ENCODE measurements around the gene CMTM6. TPM values are rescaled to one million over a fixed set of nuclear protein-coding genes. Genes with fewer than 3 reads are reported as not detected.
A peak's percentile ranks its signal among the peaks of the same experiment; 100 is the strongest.
"Not testable (repeated sequence)": the region's sequence is repeated elsewhere in the genome, so short reads cannot be mapped to it uniquely, and the experiment has no call there.

The CMTM6 gene, protein sequence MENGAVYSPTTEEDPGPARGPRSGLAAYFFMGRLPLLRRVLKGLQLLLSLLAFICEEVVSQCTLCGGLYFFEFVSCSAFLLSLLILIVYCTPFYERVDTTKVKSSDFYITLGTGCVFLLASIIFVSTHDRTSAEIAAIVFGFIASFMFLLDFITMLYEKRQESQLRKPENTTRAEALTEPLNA
- 63.6 and 90.6 TPM in 2 replicates for total RNA-seq (2014; rRNA removed; shearing (Covaris generic))
- 118 and 150 TPM in 2 replicates for polyA plus RNA-seq (2015; cell fraction: cytosol; rRNA removed)
- polyA plus RNA-seq (2015; cell fraction: nucleus; rRNA removed) = 50.1 and 51.6 TPM in 2 replicates

DNA sequence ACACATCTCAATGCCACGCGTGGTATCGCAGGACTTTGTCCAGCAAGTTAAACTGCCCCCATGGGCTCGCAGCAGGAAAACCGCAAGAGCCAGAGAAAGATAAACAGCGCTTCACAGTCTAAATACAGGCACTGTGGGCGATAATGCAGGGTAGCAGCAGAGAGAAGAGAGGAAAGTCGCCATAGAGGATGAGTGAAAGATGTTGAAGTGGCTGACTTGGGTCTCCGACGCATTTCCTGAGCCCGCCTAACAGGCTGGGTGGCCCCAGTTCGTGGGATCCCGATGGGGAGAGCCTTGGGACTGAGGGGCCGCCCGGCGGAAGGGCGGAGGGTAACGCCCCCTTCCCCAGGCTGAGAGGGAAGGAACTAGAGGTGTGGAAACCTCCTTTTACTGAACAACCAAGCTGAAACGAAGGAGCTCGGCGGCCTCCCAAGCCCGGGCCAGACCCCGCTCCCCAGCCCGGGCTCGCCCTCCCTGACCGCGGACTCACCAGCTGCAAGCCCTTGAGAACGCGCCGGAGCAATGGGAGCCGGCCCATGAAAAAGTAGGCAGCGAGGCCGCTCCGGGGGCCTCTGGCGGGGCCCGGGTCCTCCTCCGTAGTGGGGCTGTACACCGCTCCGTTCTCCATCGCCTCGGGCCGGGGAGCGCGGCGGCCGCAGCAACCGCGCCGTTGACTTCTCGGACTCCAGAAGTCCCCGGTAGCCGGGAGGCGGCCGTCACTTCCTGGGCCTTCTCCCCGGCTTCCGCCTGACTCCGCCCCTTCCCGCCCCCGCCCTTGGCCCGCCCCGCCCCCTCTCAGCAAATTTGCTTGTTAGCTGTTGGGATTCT, at the start of gene CMTM6:
TSS of gene CMTM6 (minus strand) at position 735 of the 828 bp plus-strand sequence. CDS start at position 628, 107 bp downstream.
- peak; percentile 71 for DNase-seq (ENCODE audit: low read depth)

- no peak for DNase-seq (ENCODE audit: low read depth)
Observed at GRCh38 chr3:32552013-32552412, 49.4 kb upstream of the CMTM6 start.

DNA sequence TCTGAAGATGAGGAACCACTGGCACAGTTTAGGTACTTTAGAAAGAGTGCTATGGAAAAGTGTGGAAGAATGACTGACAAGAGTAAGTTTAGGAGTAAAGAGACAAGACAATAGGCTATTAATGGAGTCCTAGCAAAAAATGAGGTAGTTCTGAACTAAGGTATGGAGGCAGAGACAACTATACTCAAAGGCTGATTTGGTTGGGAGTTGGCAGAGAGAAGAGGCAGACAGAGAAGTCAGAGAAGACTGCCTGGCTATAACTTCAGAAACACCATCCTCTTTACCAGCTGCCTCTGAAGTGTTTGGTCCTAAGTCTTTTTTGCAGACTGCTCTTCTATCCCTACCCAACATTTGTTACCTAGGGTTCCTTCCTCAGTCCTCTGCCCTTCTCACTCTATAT, 48.8 kb upstream of the CMTM6 start:
- no peak for DNase-seq (ENCODE audit: low read depth)

DNA sequence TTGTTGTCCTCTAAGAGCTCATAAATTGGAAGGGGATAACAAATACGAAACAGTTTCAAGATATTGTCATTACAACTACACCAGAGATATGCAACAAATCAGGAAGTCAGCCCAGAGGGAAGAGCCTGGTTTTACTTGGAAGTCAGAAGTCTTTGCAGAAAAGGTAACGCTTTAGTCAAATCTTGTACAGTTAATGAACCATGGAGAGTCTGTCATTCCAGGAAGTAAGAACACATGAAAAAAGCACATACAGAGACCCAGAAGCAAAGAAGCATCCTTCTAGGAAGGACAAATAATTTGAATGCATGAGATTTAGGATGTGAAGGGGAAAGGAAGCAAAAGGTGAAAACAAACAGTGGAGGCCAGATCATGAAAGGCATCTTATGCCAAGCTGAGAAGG, 48.4 kb upstream of the CMTM6 start:
- DNase-seq (ENCODE audit: low read depth) = no peak

GRCh38 chr3:32545305-32545704, 42.7 kb upstream of the CMTM6 start:
- DNase-seq (ENCODE audit: low read depth) = no peak

GRCh38 chr3:32544894-32545293, 42.2 kb upstream of the CMTM6 start:
- no peak for DNase-seq (ENCODE audit: low read depth)

- DNase-seq (ENCODE audit: low read depth) = no peak
Observed at GRCh38 chr3:32542807-32543206, 40.2 kb upstream of the CMTM6 start.

GRCh38 chr3:32540899-32541298, 38.2 kb upstream of the CMTM6 start:
- no peak for DNase-seq (ENCODE audit: low read depth)

DNA sequence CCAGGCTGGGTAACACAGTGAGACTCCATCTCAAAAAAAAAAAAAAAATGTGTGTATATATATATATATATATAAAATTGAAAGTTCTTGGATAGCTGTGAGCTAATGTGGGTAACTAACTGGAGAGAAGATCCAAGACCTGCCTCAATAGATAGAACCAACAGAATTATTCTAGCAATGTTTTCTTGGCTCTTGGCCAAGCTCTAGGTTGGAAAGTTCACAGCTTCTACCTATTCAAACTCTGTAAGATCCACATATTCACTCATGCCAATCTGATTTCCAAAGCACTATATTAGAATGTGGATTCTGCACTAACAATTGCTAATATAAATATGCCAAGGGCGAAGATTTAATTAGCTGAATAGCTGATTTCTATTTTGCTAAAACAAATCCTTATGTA, 29.8 kb upstream of the CMTM6 start:
- no peak for DNase-seq (ENCODE audit: low read depth)

GRCh38 chr3:32531010-32531647, 28.5 kb upstream of the CMTM6 start:
- no peak for DNase-seq (ENCODE audit: low read depth)

DNA sequence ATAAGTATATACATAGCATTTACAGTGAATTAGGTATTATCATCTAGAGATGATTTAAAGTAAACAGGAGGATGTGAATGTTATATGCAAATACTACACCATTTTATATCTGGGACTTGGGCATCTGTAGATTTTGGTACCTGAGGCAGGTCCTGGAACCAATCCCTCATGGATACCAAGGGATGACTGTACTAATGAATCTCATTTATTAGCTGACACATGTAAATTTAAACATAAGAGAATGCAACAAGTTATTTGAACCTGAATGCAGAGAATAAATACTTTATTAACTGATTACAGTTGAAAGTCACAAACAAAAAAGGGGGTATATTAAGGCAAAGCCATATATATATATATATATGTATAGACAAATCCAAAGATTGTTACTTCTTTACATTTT, 23.1 kb upstream of the CMTM6 start:
- DNase-seq (ENCODE audit: low read depth) = no peak

GRCh38 chr3:32522682-32523081, 20.0 kb upstream of the CMTM6 start:
- DNase-seq (ENCODE audit: low read depth) = no peak

GRCh38 chr3:32518921-32519320, 16.3 kb upstream of the CMTM6 start:
- not testable (repeated sequence) for DNase-seq (ENCODE audit: low read depth)

DNA sequence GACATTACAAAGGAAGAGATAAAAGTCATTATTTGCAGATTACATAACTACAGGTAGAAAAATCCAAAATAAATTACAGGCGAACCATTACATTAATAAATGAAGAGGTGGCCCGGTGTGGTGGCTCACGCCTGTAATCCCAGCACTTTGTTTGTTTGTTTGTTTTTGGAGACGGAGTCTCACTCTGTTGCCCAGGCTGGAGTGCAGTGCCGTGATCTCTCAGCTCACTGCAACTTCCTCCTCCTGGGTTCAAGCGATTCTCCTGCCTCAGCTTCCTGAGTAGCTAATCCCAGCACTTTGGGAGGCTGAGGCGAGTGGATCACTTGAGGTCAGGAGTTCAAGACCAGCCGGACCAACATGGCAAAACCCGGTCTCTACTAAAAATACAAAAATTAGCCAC, 14.1 kb upstream of the CMTM6 start:
- DNase-seq (ENCODE audit: low read depth) = not testable (repeated sequence)

DNA sequence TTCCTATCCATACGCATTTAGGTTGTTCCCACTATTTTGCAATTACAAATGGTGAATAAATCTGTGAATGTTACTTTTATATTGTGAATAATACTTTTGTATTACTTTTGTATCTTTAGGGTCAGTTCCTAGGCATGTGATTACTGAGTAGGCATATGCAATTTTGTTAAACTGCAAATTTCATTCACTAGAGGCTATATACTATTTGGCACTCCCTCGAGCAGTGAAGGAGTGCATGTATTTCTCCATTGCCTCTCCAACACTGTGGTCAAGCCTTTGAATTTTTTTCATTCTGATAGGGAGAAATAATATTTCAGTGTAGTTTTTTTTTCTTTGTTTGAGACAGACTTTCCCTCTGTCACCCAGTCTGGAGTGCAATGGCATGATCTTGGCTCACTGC, 8.4 kb upstream of the CMTM6 start:
- no peak for DNase-seq (ENCODE audit: low read depth)

- peak; percentile 65 for DNase-seq (ENCODE audit: low read depth)
Observed at GRCh38 chr3:32510075-32510724, 7.5 kb upstream of the CMTM6 start.

DNA sequence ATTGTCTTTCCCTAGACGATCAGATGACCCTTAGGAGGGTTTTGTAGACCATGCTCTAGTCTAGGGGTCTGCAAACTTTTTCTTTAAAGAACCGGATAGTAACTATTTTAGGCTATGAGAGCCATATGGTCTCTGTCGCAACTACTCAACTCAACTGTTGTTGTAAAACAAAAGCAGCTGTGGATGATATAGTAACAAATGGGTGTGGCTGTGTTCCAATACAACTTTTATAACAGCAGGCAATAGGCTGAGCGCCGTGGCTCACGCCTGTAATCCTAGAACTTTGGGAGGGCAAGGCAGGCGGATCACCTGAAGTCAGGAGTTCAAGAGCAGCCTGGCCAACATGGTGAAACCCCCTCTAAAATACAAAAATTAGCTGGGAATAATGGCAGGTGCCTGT, 6.1 kb upstream of the CMTM6 start:
- DNase-seq (ENCODE audit: low read depth) = no peak

GRCh38 chr3:32506466-32506865, 3.8 kb upstream of the CMTM6 start:
- DNase-seq (ENCODE audit: low read depth) = no peak

DNA sequence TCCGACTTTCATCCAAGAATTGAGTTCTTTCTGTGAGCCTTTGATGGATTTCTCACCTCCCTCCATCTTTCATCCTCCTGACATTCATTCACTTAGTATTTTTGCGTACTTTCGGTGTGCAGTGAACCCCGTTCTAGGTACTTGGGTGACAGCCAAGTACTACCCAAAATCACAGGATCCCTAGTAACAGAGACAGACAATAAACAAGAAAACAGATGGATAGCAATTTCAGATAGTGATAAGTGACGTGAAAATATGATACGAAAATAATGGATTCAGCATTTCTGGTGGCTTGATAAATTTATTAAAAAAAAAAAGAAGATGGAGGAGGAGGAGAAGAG, 264 bp upstream of the CMTM6 start:
- DNase-seq (ENCODE audit: low read depth) = no peak

DNA sequence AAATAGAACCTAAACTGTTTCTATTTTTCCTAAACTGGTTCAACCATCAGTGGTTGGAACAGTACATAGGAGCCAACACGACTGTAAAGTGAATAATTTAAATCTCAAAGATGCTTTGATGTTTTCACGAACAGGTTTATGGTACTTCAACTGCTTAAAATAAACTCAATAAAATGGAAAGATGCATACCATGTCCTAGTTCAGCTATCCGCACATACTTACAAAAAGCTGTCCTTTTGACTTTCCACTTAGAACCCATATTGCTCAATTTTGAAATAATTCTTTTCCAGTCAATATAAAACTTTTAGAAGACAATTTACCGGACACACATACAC, 902 bp downstream of the CMTM6 start:
- no peak for DNase-seq (ENCODE audit: low read depth)

- no peak for DNase-seq (ENCODE audit: low read depth)
Observed at GRCh38 chr3:32500880-32501782, 1.5 kb downstream of the CMTM6 start.
